Activated naive CD8-positive, alpha-beta T cell treated with anti-CD3 and anti-CD28 coated beads for 36 hours (primary cell): ENCODE measurements around the gene FNDC11. TPM values are rescaled to one million over a fixed set of nuclear protein-coding genes. Genes with fewer than 3 reads are reported as not detected.
"Not testable (repeated sequence)": the region's sequence is repeated elsewhere in the genome, so short reads cannot be mapped to it uniquely, and the experiment has no call there.

Experiments
- DNase-seq: peaks from one replicate; pipeline ENCODE4 v3.0.0; 2021
- H3K27ac Mint-ChIP-seq: one replicate; pipeline ENCODE4 v1.8.0; 2022; ENCODE audit warnings: mild to moderate bottlenecking, moderate library complexity, mixed read lengths
- H3K27me3 Mint-ChIP-seq: one replicate; pipeline ENCODE4 v1.8.0; 2022; ENCODE audit warnings: mild to moderate bottlenecking, mixed read lengths
- H3K36me3 Mint-ChIP-seq: one replicate; pipeline ENCODE4 v1.8.0; 2021; ENCODE audit warnings: mild to moderate bottlenecking, mixed read lengths
- H3K4me1 Mint-ChIP-seq: one replicate; pipeline ENCODE4 v1.8.0; 2021; ENCODE audit warnings: mixed read lengths
- H3K4me3 Mint-ChIP-seq: one replicate; pipeline ENCODE4 v1.8.0; 2022; ENCODE audit warnings: mild to moderate bottlenecking, moderate library complexity, mixed read lengths
- H3K9me3 Mint-ChIP-seq: one replicate; pipeline ENCODE4 v1.8.0; 2022; ENCODE audit warnings: mixed read lengths
- total RNA-seq, 2 experiments: library from RNA; stranded (reverse); gene quantifications; one replicate each; pipeline ENCODE4 v1.2.3, GENCODE V29; 2021

Gene FNDC11
- under 1 TPM; 0.10 to 0.20 TPM for total RNA-seq

- peak; percentile 62 for DNase-seq
- H3K9me3 Mint-ChIP-seq, result no peaks in the 10 kb centered on the region
- no peaks in the 10 kb centered on the region for H3K36me3 Mint-ChIP-seq
- peak within 1 kb of the TSS; percentile 64 for H3K4me3 Mint-ChIP-seq
- H3K27ac Mint-ChIP-seq, result no peak within 1 kb of the TSS
- H3K27me3 Mint-ChIP-seq, result peaks cover 10% of the 10 kb centered on the region
- H3K4me1 Mint-ChIP-seq, result peaks cover 12% of the 10 kb centered on the region
Observed at GRCh38 chr20:63553933-63554290, at the start of gene FNDC11. Gene FNDC11, plus strand, starts transcription at chr20:63554159. Its CDS starts 1,505 bp downstream, at chr20:63555664.

GRCh38 chr20:63504642-63505041 is 49.3 kb upstream of the FNDC11 start:
- no peak for DNase-seq
- Mint-ChIP-seq H3K27ac (no peak overlapping the region), H3K9me3 (peaks cover 8% of the 10 kb centered on the region), H3K36me3 (no peaks in the 10 kb centered on the region), H3K4me3 (no peak overlapping the region), H3K4me1 (peaks cover 4% of the 10 kb centered on the region), H3K27me3 (peaks cover 36% of the 10 kb centered on the region)

- peaks cover 4% of the 10 kb centered on the region for H3K4me1 Mint-ChIP-seq
- no peak overlapping the region for H3K4me3 Mint-ChIP-seq
- H3K36me3 Mint-ChIP-seq, result no peaks in the 10 kb centered on the region
- H3K9me3 Mint-ChIP-seq, result peaks cover 8% of the 10 kb centered on the region
- DNase-seq, result no peak
- H3K27ac Mint-ChIP-seq, result no peak overlapping the region
- peaks cover 43% of the 10 kb centered on the region for H3K27me3 Mint-ChIP-seq
Observed at GRCh38 chr20:63505281-63505680, 48.7 kb upstream of the FNDC11 start.

GRCh38 chr20:63505723-63506122 is 48.2 kb upstream of the FNDC11 start:
- peaks cover 47% of the 10 kb centered on the region for H3K27me3 Mint-ChIP-seq
- no peak for DNase-seq

GRCh38 chr20:63507083-63507743 is 46.7 kb upstream of the FNDC11 start:
- no peak overlapping the region for H3K27ac Mint-ChIP-seq
- H3K9me3 Mint-ChIP-seq, result peaks cover 8% of the 10 kb centered on the region
- no peak for DNase-seq
- peaks cover 55% of the 10 kb centered on the region for H3K27me3 Mint-ChIP-seq
- H3K4me1 Mint-ChIP-seq, result peaks cover 4% of the 10 kb centered on the region
- H3K36me3 Mint-ChIP-seq, result no peaks in the 10 kb centered on the region
- H3K4me3 Mint-ChIP-seq, result no peak overlapping the region

More at GRCh38 chr20:63505723-63506122, 48.2 kb upstream of the FNDC11 start:
- Mint-ChIP-seq H3K4me1 (peaks cover 4% of the 10 kb centered on the region), H3K4me3 (no peak overlapping the region), H3K36me3 (no peaks in the 10 kb centered on the region), H3K27ac (no peak overlapping the region), H3K9me3 (peaks cover 8% of the 10 kb centered on the region)

GRCh38 chr20:63508072-63508768 is 45.7 kb upstream of the FNDC11 start:
- Mint-ChIP-seq H3K27ac (no peak overlapping the region), H3K4me3 (no peak overlapping the region), H3K36me3 (no peaks in the 10 kb centered on the region), H3K9me3 (peaks cover 8% of the 10 kb centered on the region), H3K27me3 (peaks cover 60% of the 10 kb centered on the region), H3K4me1 (peaks cover 4% of the 10 kb centered on the region)
- no peak for DNase-seq

- H3K27me3 Mint-ChIP-seq, result peaks cover 57% of the 10 kb centered on the region
- H3K4me3 Mint-ChIP-seq, result no peak overlapping the region
- H3K4me1 Mint-ChIP-seq, result peaks cover 4% of the 10 kb centered on the region
- H3K27ac Mint-ChIP-seq, result no peak overlapping the region
- DNase-seq, result no peak
- H3K36me3 Mint-ChIP-seq, result no peaks in the 10 kb centered on the region
- peaks cover 6% of the 10 kb centered on the region for H3K9me3 Mint-ChIP-seq
Observed at GRCh38 chr20:63509088-63509564, 44.8 kb upstream of the FNDC11 start.

- DNase-seq, result no peak
- no peak overlapping the region for H3K27ac Mint-ChIP-seq
- no peaks in the 10 kb centered on the region for H3K36me3 Mint-ChIP-seq
- H3K4me1 Mint-ChIP-seq, result no peaks in the 10 kb centered on the region
- H3K27me3 Mint-ChIP-seq, result peaks cover 38% of the 10 kb centered on the region
- H3K9me3 Mint-ChIP-seq, result peaks cover 4% of the 10 kb centered on the region
- no peak overlapping the region for H3K4me3 Mint-ChIP-seq
Observed at GRCh38 chr20:63513207-63513606, 40.8 kb upstream of the FNDC11 start.

GRCh38 chr20:63514520-63514919 is 39.4 kb upstream of the FNDC11 start:
- not testable (repeated sequence) for H3K4me3 Mint-ChIP-seq, DNase-seq

GRCh38 chr20:63517376-63518309 is 36.3 kb upstream of the FNDC11 start:
- Mint-ChIP-seq H3K4me1 (peaks cover 6% of the 10 kb centered on the region), H3K27me3 (peaks cover 8% of the 10 kb centered on the region), H3K9me3 (peaks cover 5% of the 10 kb centered on the region), H3K4me3 (no peak overlapping the region), H3K36me3 (peaks cover 8% of the 10 kb centered on the region), H3K27ac (no peak overlapping the region)
- DNase-seq, result no peak

More at GRCh38 chr20:63514520-63514919, 39.4 kb upstream of the FNDC11 start:
- H3K36me3 Mint-ChIP-seq, H3K4me1 Mint-ChIP-seq, H3K27ac Mint-ChIP-seq, H3K9me3 Mint-ChIP-seq: not testable (repeated sequence)
- peaks cover 28% of the 10 kb centered on the region for H3K27me3 Mint-ChIP-seq

- Mint-ChIP-seq H3K27ac (no peak overlapping the region), H3K4me1 (peaks cover 6% of the 10 kb centered on the region), H3K4me3 (no peak overlapping the region), H3K9me3 (peaks cover 6% of the 10 kb centered on the region), H3K27me3 (peaks cover 1% of the 10 kb centered on the region), H3K36me3 (peaks cover 15% of the 10 kb centered on the region)
- DNase-seq, result no peak
Observed at GRCh38 chr20:63518351-63518861, 35.6 kb upstream of the FNDC11 start.

GRCh38 chr20:63518946-63519667 is 34.9 kb upstream of the FNDC11 start:
- no peak for DNase-seq

GRCh38 chr20:63519668-63520503 is 34.1 kb upstream of the FNDC11 start:
- DNase-seq, result peak; percentile 75
- Mint-ChIP-seq H3K4me1 (peaks cover 6% of the 10 kb centered on the region), H3K4me3 (peak overlapping the region; percentile 73), H3K9me3 (peaks cover 8% of the 10 kb centered on the region), H3K27me3 (no peaks in the 10 kb centered on the region), H3K27ac (no peak overlapping the region), H3K36me3 (peaks cover 26% of the 10 kb centered on the region)

More at GRCh38 chr20:63518946-63519667, 34.9 kb upstream of the FNDC11 start:
- peaks cover 22% of the 10 kb centered on the region for H3K36me3 Mint-ChIP-seq
- H3K4me3 Mint-ChIP-seq, result peak overlapping the region; percentile 73
- H3K9me3 Mint-ChIP-seq, result peaks cover 10% of the 10 kb centered on the region
- no peak overlapping the region for H3K27ac Mint-ChIP-seq
- H3K4me1 Mint-ChIP-seq, result peaks cover 6% of the 10 kb centered on the region
- no peaks in the 10 kb centered on the region for H3K27me3 Mint-ChIP-seq
